ENCODE data around the gene CREB3L2.

The CREB3L2 gene

GRCh38 chr7:137942484-137943115 lies 59.3 kb downstream of the CREB3L2 start:
- no peaks in the 10 kb centered on the region for H3K9me3 Mint-ChIP-seq
- H3K27me3 Mint-ChIP-seq, result no peaks in the 10 kb centered on the region
- no peak overlapping the region for H3K4me3 Mint-ChIP-seq
- H3K4me1 Mint-ChIP-seq, result peaks cover 5 to 48% of the 10 kb centered on the region in 2 donors
- H3K27ac Mint-ChIP-seq, result no peak overlapping the region
- ATAC-seq (replicated peaks) (no peak), DNase-seq (no peak)
- H3K36me3 Mint-ChIP-seq, result peaks cover 13 to 21% of the 10 kb centered on the region in 2 donors

DNA sequence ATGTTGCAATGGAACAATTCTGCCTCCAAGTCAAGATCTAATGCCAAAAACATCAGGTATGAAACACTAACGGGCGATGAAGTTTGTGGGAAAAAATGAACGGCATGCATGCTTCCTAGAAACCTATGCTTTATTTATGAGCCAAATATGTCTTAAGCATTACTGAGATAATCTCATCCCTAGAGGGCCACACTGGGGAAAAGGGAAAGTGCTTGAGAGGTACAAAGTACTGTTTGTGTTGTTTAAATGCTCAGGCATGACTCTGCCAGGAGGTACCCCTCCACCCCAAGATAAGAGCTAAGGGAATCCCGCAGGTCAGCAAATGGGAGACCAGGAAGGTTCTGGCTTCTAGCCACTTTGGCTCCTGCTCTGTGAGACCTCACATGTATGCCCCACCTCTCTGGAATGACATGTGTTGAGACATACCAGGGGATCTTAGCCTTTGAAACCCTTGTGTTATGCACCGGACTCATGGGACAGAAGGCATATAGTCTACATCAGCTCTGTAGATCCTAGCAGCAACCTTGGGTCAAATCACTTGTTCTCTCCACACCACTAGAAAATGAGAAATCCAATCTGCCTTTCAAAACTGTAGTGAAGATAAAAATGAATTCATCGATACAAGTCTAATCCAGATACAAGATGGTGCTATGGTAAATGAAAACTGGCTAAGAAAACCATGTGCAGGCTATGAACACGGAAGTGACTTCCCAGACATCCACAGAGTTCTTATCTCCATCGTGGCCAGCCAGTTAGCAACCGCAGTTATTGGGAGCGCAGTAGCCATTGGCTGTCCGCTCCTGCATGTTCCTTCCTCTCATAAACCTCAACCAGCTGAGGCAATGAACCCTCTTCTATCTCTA lies 61.0 kb downstream of the CREB3L2 start:
- ATAC-seq (replicated peaks) (no peak), DNase-seq (no peak)
- peaks cover 9 to 16% of the 10 kb centered on the region in 2 donors for H3K36me3 Mint-ChIP-seq
- H3K9me3 Mint-ChIP-seq, result no peaks in the 10 kb centered on the region
- no peak overlapping the region for H3K4me3 Mint-ChIP-seq
- no peaks in the 10 kb centered on the region for H3K27me3 Mint-ChIP-seq
- no peak overlapping the region for H3K27ac Mint-ChIP-seq
- H3K4me1 Mint-ChIP-seq, result peaks cover 7 to 51% of the 10 kb centered on the region in 2 donors

DNA sequence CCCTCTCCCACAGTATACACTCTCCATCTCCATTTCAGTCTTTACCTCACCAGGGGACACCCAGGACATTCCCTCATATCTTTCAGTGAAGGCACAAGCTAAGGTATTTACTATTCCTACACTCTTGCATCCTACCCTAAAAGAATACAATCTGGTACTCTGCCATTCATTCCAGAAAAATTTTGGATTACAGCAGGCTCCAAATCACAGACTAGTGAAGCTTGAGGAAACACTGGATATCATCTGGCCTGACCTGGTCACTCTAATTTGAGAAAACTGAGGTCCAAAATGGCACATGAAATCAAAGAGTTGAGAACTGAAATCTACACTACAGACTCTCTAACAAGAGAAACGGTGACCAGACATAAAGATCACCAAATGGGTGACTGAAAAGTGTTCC lies 61.7 kb downstream of the CREB3L2 start:
- Mint-ChIP-seq H3K4me1 (peaks cover 11 to 57% of the 10 kb centered on the region in 2 donors), H3K4me3 (no peak overlapping the region), H3K9me3 (no peaks in the 10 kb centered on the region), H3K36me3 (peaks cover 9 to 15% of the 10 kb centered on the region in 2 donors), H3K27ac (no peak overlapping the region), H3K27me3 (no peaks in the 10 kb centered on the region)
- DNase-seq (no peak), ATAC-seq (replicated peaks) (no peak)

- no peak overlapping the region for H3K27ac Mint-ChIP-seq
- ATAC-seq (replicated peaks) (no peak), DNase-seq (no peak)
- H3K9me3 Mint-ChIP-seq, result no peaks in the 10 kb centered on the region
- H3K4me1 Mint-ChIP-seq, result peaks cover 24 to 64% of the 10 kb centered on the region in 2 donors
- no peaks in the 10 kb centered on the region for H3K27me3 Mint-ChIP-seq
- peaks cover 8 to 18% of the 10 kb centered on the region in 2 donors for H3K36me3 Mint-ChIP-seq
- H3K4me3 Mint-ChIP-seq, result no peak overlapping the region
These were observed 64.7 kb downstream of the CREB3L2 start for GRCh38 chr7:137937202-137937560.

- peaks cover 4 to 14% of the 10 kb centered on the region in 2 donors for H3K36me3 Mint-ChIP-seq
- no peak overlapping the region for H3K27ac Mint-ChIP-seq
- ATAC-seq (replicated peaks) (no peak), DNase-seq (no peak)
- H3K4me1 Mint-ChIP-seq, result peaks cover 24 to 61% of the 10 kb centered on the region in 2 donors
- no peaks in the 10 kb centered on the region for H3K27me3 Mint-ChIP-seq
- H3K9me3 Mint-ChIP-seq, result no peaks in the 10 kb centered on the region
- H3K4me3 Mint-ChIP-seq, result no peak overlapping the region
These were observed 65.2 kb downstream of the CREB3L2 start for GRCh38 chr7:137936509-137937201.

GRCh38 chr7:137935884-137936508 lies 65.9 kb downstream of the CREB3L2 start:
- no peaks in the 10 kb centered on the region for H3K27me3 Mint-ChIP-seq
- no peaks in the 10 kb centered on the region for H3K9me3 Mint-ChIP-seq
- peak; percentile 63 to 67 for ATAC-seq (replicated peaks)
- no peak for DNase-seq
- H3K4me3 Mint-ChIP-seq, result peak overlapping the region; percentile 39 to 51
- H3K27ac Mint-ChIP-seq, result peak overlapping the region; percentile 65
- peaks cover 24 to 61% of the 10 kb centered on the region in 2 donors for H3K4me1 Mint-ChIP-seq
- peaks cover 4 to 10% of the 10 kb centered on the region in 2 donors for H3K36me3 Mint-ChIP-seq

DNA sequence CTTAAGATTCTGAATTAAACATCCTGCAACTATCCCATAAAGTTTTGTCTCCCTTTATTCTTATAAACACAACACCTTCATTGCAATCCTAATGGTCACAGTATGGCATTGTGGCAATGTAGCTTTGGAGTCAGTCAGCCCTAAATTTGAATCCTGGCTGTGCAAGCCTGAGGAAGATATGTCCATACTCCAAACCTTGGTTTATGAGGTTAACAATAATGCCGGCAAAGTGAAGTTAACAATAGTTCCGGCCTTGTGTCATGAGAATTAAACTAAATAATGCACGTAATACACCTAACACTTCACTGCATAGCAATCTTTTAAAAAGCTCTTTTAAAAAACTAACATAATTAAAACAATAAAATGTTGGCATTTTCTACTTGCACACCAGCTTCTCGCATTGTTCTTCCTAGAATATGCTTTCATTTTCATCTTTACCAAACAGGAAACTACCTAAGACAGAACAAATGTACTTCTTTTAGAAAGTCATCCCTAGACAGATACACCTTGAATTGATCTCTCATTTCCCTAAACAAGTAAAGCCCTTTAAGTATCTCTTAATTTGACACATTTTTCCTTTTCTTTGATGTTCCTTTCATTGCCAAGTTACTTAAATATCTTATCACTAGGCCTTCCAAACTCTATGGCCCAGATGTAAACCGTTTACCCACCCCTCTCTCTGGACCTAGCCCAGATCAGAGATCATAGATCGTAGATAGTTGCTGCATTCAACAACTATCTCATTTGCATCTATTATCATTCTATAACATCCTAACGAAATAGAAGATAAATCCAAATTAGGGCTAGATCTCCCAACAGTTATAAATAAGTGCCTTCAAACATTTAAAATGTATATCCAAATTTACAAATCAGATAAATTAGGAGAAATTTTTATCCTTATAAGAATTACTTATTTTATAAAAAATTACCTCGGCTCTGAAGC lies 66.7 kb downstream of the CREB3L2 start:
- DNase-seq, result no peak
- peak overlapping the region; percentile 26 for H3K27ac Mint-ChIP-seq
- no peaks in the 10 kb centered on the region for H3K27me3 Mint-ChIP-seq
- no peaks in the 10 kb centered on the region for H3K9me3 Mint-ChIP-seq
- peak; percentile 86 to 89 for ATAC-seq (replicated peaks)
- H3K4me3 Mint-ChIP-seq, result peak overlapping the region; percentile 59 to 66
- H3K36me3 Mint-ChIP-seq, result peaks cover 7 to 10% of the 10 kb centered on the region in 2 donors
- peaks cover 28 to 59% of the 10 kb centered on the region in 2 donors for H3K4me1 Mint-ChIP-seq

DNA sequence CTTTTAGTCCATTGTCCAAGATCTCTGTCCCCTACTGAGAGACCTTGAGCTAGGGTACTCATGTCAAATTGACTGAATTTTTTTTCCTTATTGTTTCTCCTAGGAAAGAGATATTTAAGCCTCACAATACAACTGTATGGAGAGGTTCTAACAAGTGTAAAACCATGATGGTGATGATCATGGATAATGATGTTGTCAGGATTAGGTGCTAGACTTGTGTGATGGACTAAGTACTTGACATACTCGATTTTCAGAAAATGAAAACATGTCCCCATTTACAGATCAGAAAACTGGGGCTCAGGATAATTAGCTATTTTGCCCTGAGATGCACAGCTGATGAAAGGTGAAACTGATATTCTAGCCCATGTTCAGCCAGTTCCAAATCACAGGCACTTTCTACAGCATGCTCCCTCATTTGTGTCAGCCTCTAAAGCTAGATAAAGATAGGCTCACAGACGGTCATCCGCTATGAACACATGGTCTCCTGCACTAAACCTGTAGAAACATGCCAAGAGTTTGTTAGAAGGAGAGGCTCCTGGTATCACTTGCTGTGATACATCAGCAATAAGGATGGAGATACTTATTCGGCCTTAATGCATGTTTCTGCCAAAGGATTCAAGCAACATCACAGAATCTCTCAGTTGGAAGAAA lies 67.6 kb downstream of the CREB3L2 start:
- DNase-seq (no peak), ATAC-seq (replicated peaks) (no peak)
- no peaks in the 10 kb centered on the region for H3K27me3 Mint-ChIP-seq
- no peaks in the 10 kb centered on the region for H3K9me3 Mint-ChIP-seq
- peaks cover 10 to 11% of the 10 kb centered on the region in 2 donors for H3K36me3 Mint-ChIP-seq
- peak overlapping the region; percentile 59 to 66 for H3K4me3 Mint-ChIP-seq
- H3K27ac Mint-ChIP-seq, result peak overlapping the region; percentile 26
- H3K4me1 Mint-ChIP-seq, result peaks cover 30 to 50% of the 10 kb centered on the region in 2 donors

DNA sequence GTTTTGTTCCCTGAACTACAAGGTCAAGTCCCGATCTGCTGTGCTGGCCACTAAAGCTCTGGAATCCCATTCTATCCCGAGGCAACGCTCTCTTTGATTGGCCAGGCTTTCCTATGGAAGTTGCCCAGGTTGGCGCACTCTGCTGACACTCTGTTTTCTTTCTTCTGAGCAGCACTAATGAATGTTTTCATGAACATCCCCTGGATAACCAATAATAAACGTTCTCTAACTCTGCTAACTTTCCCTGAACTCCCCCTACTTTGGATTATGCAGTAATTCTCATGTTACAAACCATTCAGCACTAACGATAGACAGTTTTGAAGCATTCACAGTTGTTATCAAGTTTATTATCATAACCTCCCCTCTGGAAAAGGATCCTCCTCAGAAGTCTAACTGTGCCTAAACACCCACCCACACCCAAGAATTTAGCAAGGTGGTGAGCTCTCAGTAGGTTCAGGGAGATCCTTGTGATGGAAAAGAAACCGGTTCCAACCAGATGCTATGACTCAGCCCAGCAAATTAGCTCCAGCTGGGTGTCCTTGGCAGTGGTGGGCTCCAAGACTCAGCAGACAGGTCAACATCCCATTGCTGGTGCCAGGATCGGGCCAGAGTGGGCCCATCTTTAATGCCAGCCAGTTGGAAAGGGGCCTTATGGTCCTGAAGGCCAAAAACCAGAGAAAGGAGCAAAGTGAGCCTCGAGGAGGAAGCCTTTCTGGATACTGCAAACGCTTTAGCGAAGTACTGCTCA lies 68.4 kb downstream of the CREB3L2 start:
- Mint-ChIP-seq H3K27me3 (no peaks in the 10 kb centered on the region), H3K4me3 (peak overlapping the region in 1 of 2 donors; percentile 22), H3K9me3 (no peaks in the 10 kb centered on the region), H3K36me3 (peaks cover 10 to 11% of the 10 kb centered on the region in 2 donors), H3K4me1 (peaks cover 30 to 48% of the 10 kb centered on the region in 2 donors), H3K27ac (no peak overlapping the region)
- ATAC-seq (replicated peaks) (no peak), DNase-seq (no peak)

DNA sequence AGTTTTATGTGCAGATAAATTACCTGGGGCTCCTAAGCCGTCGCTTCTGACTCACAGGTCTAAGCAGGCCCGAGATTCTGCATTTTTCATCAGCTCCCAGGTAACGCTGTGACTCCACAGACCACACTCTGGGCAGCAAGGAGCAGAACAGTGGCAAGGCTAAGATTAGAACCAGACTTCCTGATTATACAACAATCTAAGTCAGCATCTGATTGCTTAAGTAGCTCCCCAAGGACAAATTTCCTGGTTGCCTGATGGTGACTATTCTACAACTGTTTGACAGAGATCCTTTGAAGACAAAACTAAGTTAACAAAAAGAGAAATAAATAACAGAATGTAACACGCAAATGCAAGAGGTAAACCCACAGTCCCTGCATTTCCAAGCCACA lies 69.0 kb downstream of the CREB3L2 start:
- H3K4me3 Mint-ChIP-seq, result peak overlapping the region in 1 of 2 donors; percentile 22
- DNase-seq (no peak), ATAC-seq (replicated peaks) (no peak)
- H3K9me3 Mint-ChIP-seq, result no peaks in the 10 kb centered on the region
- H3K27ac Mint-ChIP-seq, result no peak overlapping the region
- peaks cover 30 to 48% of the 10 kb centered on the region in 2 donors for H3K4me1 Mint-ChIP-seq
- H3K36me3 Mint-ChIP-seq, result peaks cover 13 to 14% of the 10 kb centered on the region in 2 donors
- H3K27me3 Mint-ChIP-seq, result no peaks in the 10 kb centered on the region

- Mint-ChIP-seq H3K36me3 (peaks cover 23 to 25% of the 10 kb centered on the region in 2 donors), H3K9me3 (no peaks in the 10 kb centered on the region), H3K4me3 (no peak overlapping the region), H3K4me1 (peaks cover 32 to 42% of the 10 kb centered on the region in 2 donors), H3K27ac (no peak overlapping the region), H3K27me3 (no peaks in the 10 kb centered on the region)
- DNase-seq (no peak), ATAC-seq (replicated peaks) (no peak)
These were observed 70.1 kb downstream of the CREB3L2 start for GRCh38 chr7:137931823-137932222.

- no peak for DNase-seq
- no peak overlapping the region for H3K27ac Mint-ChIP-seq
- no peak for ATAC-seq (replicated peaks)
- peaks cover 23 to 29% of the 10 kb centered on the region in 2 donors for H3K4me1 Mint-ChIP-seq
- no peak overlapping the region for H3K4me3 Mint-ChIP-seq
- no peaks in the 10 kb centered on the region for H3K27me3 Mint-ChIP-seq
- peaks cover 30 to 35% of the 10 kb centered on the region in 2 donors for H3K36me3 Mint-ChIP-seq
- no peaks in the 10 kb centered on the region for H3K9me3 Mint-ChIP-seq
These were observed 71.3 kb downstream of the CREB3L2 start for GRCh38 chr7:137930581-137930980.

All from stimulated activated naive B cell treated with anti-CD40 and anti-IgM and Interleukin-4, amounts not matched to agents 10 μg/mL and 1 μg/mL and 100 μg/mL, for 72 hours (primary cell).